ENCODE results near the gene DHRS12.

The DHRS12 gene

GRCh38 chr13:51803422-51804294 is at the start of gene DHRS12:
TSS of gene DHRS12 (minus strand) at chr13:51804163. CDS start at chr13:51799659, 4,504 bp downstream.
- H3K4me3 ChIP-seq (ENCODE audit: low read length) = peak within 1 kb of the TSS; percentile 75
- TF ChIP-seq CTCF (conservative IDR thresholded peaks at IDR 0.05; ENCODE audit: low read depth, low read length) = no peak
- no peak for DNase-seq (ENCODE audit: low read depth)

GRCh38 chr13:51849145-51850101 is 45.5 kb upstream of the DHRS12 start:
- no peak for DNase-seq (ENCODE audit: low read depth)
- H3K4me3 ChIP-seq (ENCODE audit: low read length) = no peak overlapping the region
- peak; percentile 69 for TF ChIP-seq CTCF (conservative IDR thresholded peaks at IDR 0.05; ENCODE audit: low read depth, low read length)

GRCh38 chr13:51848674-51849073 is 44.7 kb upstream of the DHRS12 start:
- no peak for DNase-seq (ENCODE audit: low read depth)
- no peak overlapping the region for H3K4me3 ChIP-seq (ENCODE audit: low read length)
- TF ChIP-seq CTCF (conservative IDR thresholded peaks at IDR 0.05; ENCODE audit: low read depth, low read length) = no peak

GRCh38 chr13:51846756-51847155 is 42.8 kb upstream of the DHRS12 start:
- TF ChIP-seq CTCF (conservative IDR thresholded peaks at IDR 0.05; ENCODE audit: low read depth, low read length) = no peak
- H3K4me3 ChIP-seq (ENCODE audit: low read length) = no peak overlapping the region

GRCh38 chr13:51845574-51846318 is 41.8 kb upstream of the DHRS12 start:
- no peak for DNase-seq (ENCODE audit: low read depth)
- peak overlapping the region; percentile 50 for H3K4me3 ChIP-seq (ENCODE audit: low read length)
- TF ChIP-seq CTCF (conservative IDR thresholded peaks at IDR 0.05; ENCODE audit: low read depth, low read length) = no peak

More at GRCh38 chr13:51846756-51847155, 42.8 kb upstream of the DHRS12 start:
- DNase-seq (ENCODE audit: low read depth) = no peak

GRCh38 chr13:51844862-51845573 is 41.1 kb upstream of the DHRS12 start, which contains the start of gene TMEM272:
TSS of gene TMEM272 (minus strand) at chr13:51845177. CDS start at chr13:51838530, 6,647 bp downstream.
- DNase-seq (ENCODE audit: low read depth) = no peak
- peak within 1 kb of the TSS; percentile 50 for H3K4me3 ChIP-seq (ENCODE audit: low read length)
- TF ChIP-seq CTCF (conservative IDR thresholded peaks at IDR 0.05; ENCODE audit: low read depth, low read length) = peak; percentile 99

Measured in retinal pigment epithelial cell (primary cell).